Spinal cord (tissue), 10 donors: ENCODE data around the gene SIRPD. TPM values are rescaled to one million over a fixed set of nuclear protein-coding genes. Genes with fewer than 3 reads are reported as not detected.
"Not testable (repeated sequence)": the region's sequence is repeated elsewhere in the genome, so short reads cannot be mapped to it uniquely, and the experiment has no call there.

Experiments
- DNase-seq, 6 donors: peaks; one replicate each; pipeline versions ENCODE4 v3.0.0 to v3.0.0-alpha.2; 2013 to 2015; ENCODE audit warnings: low spot score in 6 of 6, low read depth in 4 of 6
- H3K27ac ChIP-seq: one replicate; pipeline ENCODE4 v1.5.1; 2013; ENCODE audit warnings: low read depth, low read length, control low read depth
- H3K27me3 ChIP-seq: one replicate; pipeline ENCODE4 v1.6.1; 2013; ENCODE audit warnings: low read length; ENCODE audit not compliant: control insufficient read depth, insufficient read depth
- H3K36me3 ChIP-seq: one replicate; pipeline ENCODE4 v1.6.1; 2013; ENCODE audit warnings: low read length; ENCODE audit not compliant: control insufficient read depth, insufficient read depth
- H3K4me1 ChIP-seq: one replicate; pipeline ENCODE4 v1.6.1; 2013; ENCODE audit warnings: low read length; ENCODE audit not compliant: control insufficient read depth, insufficient read depth
- H3K4me3 ChIP-seq: one replicate; pipeline ENCODE4 v1.5.1; 2013; ENCODE audit warnings: low read depth, low read length, control low read depth
- H3K9me3 ChIP-seq: one replicate; pipeline ENCODE4 v1.6.1; 2013; ENCODE audit warnings: low read length; ENCODE audit not compliant: control insufficient read depth, insufficient read depth
- WGBS: methylation state at CpG from one replicate; pipeline ENCODE4 v1.1.5; 2013; ENCODE audit warnings: missing lambda C conversion rate; ENCODE audit not compliant: insufficient coverage; 5-methylcytosine and 5-hydroxymethylcytosine counted together
- long read RNA-seq, 4 donors: transcript quantifications; one replicate each; lab custom pipeline, GENCODE V29; 2026
- polyA plus RNA-seq, 2 donors: library from polyadenylated mRNA; unstranded; fragments of 120-200 nt; gene quantifications; one replicate each; pipeline ENCODE4 v1.2.1, GENCODE V29; 2013; ENCODE audit not compliant: insufficient read length in 2 of 2
- total RNA-seq, 2 donors: library from RNA; depleted of rRNA in 1 of 2; stranded (reverse); fragments of 120-200 nt in 1 of 2; fragments of >200 nt in 1 of 2; gene quantifications; one replicate each; pipeline versions ENCODE4 v1.2.3 to v1.2.4, GENCODE V29; 2013 to 2014
- donor health status: healthy.

The SIRPD gene
- total RNA-seq: not detected
- polyA plus RNA-seq: not detected
- long read RNA-seq, donor 1: 0 reads
- long read RNA-seq, donor 2: 0 reads
- long read RNA-seq, donor 3: 0 reads
- long read RNA-seq, donor 4: 0 reads

- Histone ChIP-seq H3K4me1 (no peaks in the 10 kb centered on the region), H3K4me3 (no peak within 1 kb of the TSS), H3K9me3 (no peaks in the 10 kb centered on the region), H3K36me3 (no peaks in the 10 kb centered on the region), H3K27ac (no peak within 1 kb of the TSS), H3K27me3 (no peaks in the 10 kb centered on the region)
- DNase-seq: no peak
- 94% methylated on average over 2 of the region's 2 CpGs for WGBS
Observed at GRCh38 chr20:1557605-1558004, at the start of gene SIRPD. TSS of gene SIRPD (minus strand) at chr20:1557705. CDS start at chr20:1557653, 52 bp downstream.

GRCh38 chr20:1600736-1601135 lies 43.2 kb upstream of the SIRPD start:
- no CpG with 5 or more reads among the region's 5 CpGs for WGBS
- no peaks in the 10 kb centered on the region for H3K36me3 ChIP-seq
- DNase-seq: no peak
- H3K4me3 ChIP-seq: no peak overlapping the region
- no peaks in the 10 kb centered on the region for H3K9me3 ChIP-seq
- H3K27ac ChIP-seq: no peak overlapping the region
- no peaks in the 10 kb centered on the region for H3K4me1 ChIP-seq
- H3K27me3 ChIP-seq: no peaks in the 10 kb centered on the region

DNA sequence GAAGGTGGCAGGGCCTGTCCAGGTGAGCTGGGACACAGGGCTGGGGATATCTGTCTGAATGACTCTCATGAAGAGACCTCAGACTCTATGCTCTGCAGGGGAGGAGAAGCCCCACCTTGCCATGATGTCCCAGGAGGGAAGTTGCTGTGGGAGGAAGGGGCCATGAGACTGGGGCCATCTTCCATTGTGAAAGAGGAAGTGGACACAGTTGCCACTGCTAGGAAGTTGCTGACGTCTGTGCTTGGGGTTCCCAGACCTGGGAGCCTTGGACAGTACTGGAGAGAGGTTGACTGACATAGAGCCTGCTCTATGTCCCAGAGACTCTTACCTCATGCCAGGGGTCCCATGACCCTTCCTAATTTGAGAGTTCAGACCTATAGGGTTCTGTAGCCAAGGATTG lies 37.8 kb upstream of the SIRPD start:
- no CpG with 5 or more reads among the region's 1 CpG for WGBS
- H3K27ac ChIP-seq: no peak overlapping the region
- no peak for DNase-seq
- H3K4me1 ChIP-seq: no peaks in the 10 kb centered on the region
- H3K36me3 ChIP-seq: no peaks in the 10 kb centered on the region
- H3K4me3 ChIP-seq: no peak overlapping the region
- H3K27me3 ChIP-seq: no peaks in the 10 kb centered on the region
- no peaks in the 10 kb centered on the region for H3K9me3 ChIP-seq

DNA sequence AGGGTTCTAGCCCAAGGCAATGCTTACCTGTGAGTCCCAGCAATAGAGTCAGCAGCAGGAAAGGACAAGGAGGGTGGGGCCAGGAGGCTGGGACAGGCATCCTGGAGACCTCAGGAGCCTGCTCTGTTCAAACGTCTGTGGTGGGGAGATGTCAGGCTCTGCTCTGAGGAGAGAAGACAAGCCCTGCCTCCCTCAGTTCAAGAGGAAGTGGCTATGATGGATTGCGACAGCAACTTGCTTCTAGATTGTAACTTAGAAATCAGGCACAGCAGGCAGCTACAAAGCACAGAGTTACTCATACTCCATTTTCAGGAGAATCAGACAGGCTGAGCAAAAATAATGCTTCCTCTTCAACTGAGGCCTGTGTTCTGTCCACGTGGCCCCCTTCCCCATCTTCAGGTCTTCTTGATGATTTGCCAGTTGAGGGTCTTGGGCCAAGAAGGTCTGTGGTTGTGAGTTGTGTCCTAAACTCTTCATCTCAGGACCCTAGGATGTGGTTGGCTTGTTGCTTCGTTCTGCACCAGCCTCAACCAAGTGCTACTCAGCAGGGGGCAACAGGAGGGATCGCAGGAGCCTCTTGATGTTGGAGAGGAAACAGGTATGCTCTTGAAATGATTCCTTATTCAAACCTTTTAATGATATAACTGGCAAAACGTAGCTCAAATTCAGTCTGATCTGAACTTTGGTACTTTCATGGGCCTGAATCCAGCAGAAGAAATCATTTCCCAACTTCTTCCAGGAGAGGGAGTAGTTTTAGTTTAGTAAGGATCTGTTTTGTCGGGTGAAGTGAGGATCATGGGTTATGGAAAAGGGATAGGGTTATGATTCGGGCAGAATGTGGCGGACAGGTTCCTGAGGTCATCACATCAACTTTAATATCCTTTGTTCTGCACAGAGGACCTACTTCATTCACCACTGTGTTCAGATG lies 31.3 kb upstream of the SIRPD start:
- H3K4me3 ChIP-seq: no peak overlapping the region
- H3K9me3 ChIP-seq: no peaks in the 10 kb centered on the region
- H3K4me1 ChIP-seq: no peaks in the 10 kb centered on the region
- H3K36me3 ChIP-seq: no peaks in the 10 kb centered on the region
- WGBS: no CpG with 5 or more reads among the region's 9 CpGs
- DNase-seq: no peak
- no peaks in the 10 kb centered on the region for H3K27me3 ChIP-seq
- no peak overlapping the region for H3K27ac ChIP-seq

- Histone ChIP-seq H3K4me3 (no peak overlapping the region), H3K27ac (no peak overlapping the region), H3K27me3 (no peaks in the 10 kb centered on the region), H3K36me3 (no peaks in the 10 kb centered on the region), H3K4me1 (no peaks in the 10 kb centered on the region), H3K9me3 (no peaks in the 10 kb centered on the region)
- no CpG with 5 or more reads among the region's 3 CpGs for WGBS
- DNase-seq: no peak
Observed at GRCh38 chr20:1587781-1588532, 30.5 kb upstream of the SIRPD start.

DNA sequence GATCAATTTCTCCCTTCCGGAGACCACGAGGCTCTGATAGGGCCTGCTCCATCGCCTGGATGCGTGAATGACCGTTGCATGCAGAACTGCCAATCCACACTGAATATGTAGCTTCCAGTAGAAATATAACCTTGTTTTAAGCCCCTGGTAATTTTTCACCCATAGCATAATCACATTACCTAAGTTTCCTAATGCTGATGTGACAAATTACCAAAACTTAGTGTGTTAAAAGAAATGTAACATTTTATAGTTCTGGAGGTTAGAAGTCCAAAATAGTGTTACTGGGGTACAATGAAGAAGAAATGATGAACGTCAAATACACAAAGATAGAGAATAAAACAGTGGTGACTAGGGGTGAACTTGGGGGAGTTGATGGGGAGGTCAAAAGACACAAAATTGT lies 22.0 kb upstream of the SIRPD start:
- no peaks in the 10 kb centered on the region for H3K27me3 ChIP-seq
- WGBS: 96% methylated on average over 4 of the region's 6 CpGs
- H3K36me3 ChIP-seq: no peaks in the 10 kb centered on the region
- no peak overlapping the region for H3K27ac ChIP-seq
- no peaks in the 10 kb centered on the region for H3K4me1 ChIP-seq
- peak in 1 of 6 donors; percentile 0 for DNase-seq
- no peaks in the 10 kb centered on the region for H3K9me3 ChIP-seq
- no peak overlapping the region for H3K4me3 ChIP-seq

DNA sequence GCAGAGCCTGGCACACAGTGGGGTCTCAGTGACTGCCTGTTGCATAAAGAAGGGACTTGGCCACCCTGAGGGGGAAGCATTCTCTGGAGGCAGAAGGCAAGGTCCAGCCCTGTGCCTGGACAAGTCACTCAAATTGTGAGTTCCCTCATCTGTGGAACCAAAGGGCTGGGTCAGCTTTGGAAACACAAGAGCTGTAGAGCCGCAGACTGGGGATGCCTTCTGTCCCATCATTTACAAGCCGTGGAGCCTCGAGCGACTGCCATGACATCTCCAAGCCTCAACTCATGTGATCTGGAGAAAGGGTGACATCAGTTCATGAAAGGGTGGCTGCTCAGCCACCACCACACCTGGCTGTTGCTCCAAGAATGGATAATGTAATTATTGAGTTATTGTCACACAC lies 20.4 kb upstream of the SIRPD start:
- WGBS: no CpG with 5 or more reads among the region's 4 CpGs

GRCh38 chr20:1577313-1577712 lies 19.8 kb upstream of the SIRPD start:
- 75% methylated on average over 2 of the region's 2 CpGs for WGBS

More for the DNA sequence above, 20.4 kb upstream of the SIRPD start:
- H3K36me3 ChIP-seq: no peaks in the 10 kb centered on the region
- H3K9me3 ChIP-seq: no peaks in the 10 kb centered on the region
- H3K4me3 ChIP-seq: no peak overlapping the region
- H3K27me3 ChIP-seq: no peaks in the 10 kb centered on the region
- H3K4me1 ChIP-seq: no peaks in the 10 kb centered on the region
- peak in 2 of 6 donors; percentile 0 for DNase-seq
- H3K27ac ChIP-seq: no peak overlapping the region

DNA sequence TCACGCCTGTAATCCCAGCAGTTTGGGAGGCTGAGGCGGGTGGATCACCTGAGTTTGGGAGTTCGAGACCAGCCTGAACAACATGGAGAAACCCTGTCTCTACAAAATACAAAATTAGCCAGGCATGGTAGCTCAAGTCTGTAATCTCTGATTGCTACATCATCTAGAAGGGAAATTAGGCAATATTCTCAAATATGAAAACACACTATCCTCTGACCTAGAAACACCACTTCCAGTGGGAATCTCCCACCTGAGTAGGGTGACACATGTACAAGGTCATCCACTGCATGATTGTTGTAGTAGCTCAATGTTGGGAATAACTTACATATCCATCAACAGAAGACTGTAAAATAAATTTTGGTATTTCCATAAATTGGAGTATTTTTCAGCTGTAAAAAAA lies 19.1 kb upstream of the SIRPD start:
- H3K36me3 ChIP-seq: no peaks in the 10 kb centered on the region
- H3K4me3 ChIP-seq: no peak overlapping the region
- H3K27ac ChIP-seq: no peak overlapping the region
- H3K9me3 ChIP-seq: no peaks in the 10 kb centered on the region
- H3K27me3 ChIP-seq: no peaks in the 10 kb centered on the region
- DNase-seq: peak in 1 of 6 donors; percentile 0
- WGBS: 94% methylated on average over 2 of the region's 3 CpGs
- H3K4me1 ChIP-seq: no peaks in the 10 kb centered on the region

More at GRCh38 chr20:1577313-1577712, 19.8 kb upstream of the SIRPD start:
- H3K27ac ChIP-seq, H3K36me3 ChIP-seq, H3K27me3 ChIP-seq, H3K4me1 ChIP-seq, H3K4me3 ChIP-seq, H3K9me3 ChIP-seq: not testable (repeated sequence)
- peak in 1 of 6 donors; percentile 0 for DNase-seq
